Skin of body (tissue), 2 donors: ENCODE data around the gene SMOC2. TPM values are rescaled to one million over a fixed set of nuclear protein-coding genes. Genes with fewer than 3 reads are reported as not detected.
A peak's percentile ranks its signal among the peaks of the same experiment; 100 is the strongest.
"Not testable (repeated sequence)": the region's sequence is repeated elsewhere in the genome, so short reads cannot be mapped to it uniquely, and the experiment has no call there.

Experiments
- DNase-seq: peaks from one replicate; lab custom pipeline; 2025; lab: John Stamatoyannopoulos, UW
- total RNA-seq: library from RNA; depleted of rRNA; stranded (reverse); fragments of >200 nt; gene quantifications from one replicate; pipeline ENCODE4 v1.2.3, GENCODE V29; 2014

SMOC2 gene
- total RNA-seq, 1 donor from 2014 or later, result 29.6 TPM

DNA sequence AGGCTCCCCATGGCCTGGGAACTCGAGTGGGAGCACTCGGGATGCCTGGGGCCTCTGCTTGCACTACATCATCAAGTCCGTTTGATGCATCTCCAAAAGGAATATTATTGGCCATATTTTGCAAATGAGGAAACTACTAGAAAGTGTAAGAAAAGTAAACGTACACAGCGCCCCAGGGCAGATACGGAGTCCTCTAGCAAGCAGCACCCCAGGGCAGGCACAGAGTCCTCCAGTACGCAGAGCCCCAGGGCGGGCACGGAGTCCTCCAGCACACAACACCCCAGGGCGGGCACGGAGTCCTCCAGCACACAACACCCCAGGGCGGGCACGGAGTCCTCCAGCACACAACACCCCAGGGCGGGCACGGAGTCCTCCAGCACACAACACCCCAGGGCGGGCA, 264.3 kb downstream of the SMOC2 start:
- not testable (repeated sequence) for DNase-seq

DNA sequence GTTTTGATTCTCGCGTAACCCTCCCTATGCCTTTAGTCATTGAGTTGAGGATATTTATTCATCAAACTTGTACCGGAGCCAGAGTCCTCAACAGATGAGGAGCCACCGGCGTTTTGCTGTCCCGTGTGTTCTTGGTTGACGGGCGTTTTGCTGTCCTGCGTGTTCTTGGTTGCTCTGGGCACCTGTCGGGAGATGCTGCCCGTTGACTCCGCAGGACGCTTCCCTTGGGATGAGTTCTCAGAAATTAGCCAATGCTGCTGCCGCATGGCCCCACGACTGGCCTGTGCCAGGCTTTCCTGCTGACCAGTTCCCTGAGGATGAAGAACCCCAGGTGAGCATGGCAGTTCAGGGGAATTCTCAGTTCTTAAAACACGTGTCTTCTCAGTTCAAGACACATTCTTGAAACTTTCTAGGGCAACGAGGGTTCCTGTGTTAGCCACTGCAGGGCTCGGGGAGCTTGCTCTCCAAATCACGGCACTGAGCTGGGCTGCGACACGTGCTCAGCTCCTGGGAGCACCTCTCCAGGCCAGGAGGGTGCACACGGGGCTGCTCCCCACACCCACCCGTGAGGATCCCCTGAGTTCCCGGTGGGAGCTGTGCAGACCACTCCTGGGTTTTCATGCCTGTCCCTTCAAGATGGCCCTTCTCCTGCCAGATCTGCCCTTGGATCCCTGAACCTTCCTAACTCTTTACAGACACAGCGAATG, 265.6 kb downstream of the SMOC2 start:
- no peak for DNase-seq

DNA sequence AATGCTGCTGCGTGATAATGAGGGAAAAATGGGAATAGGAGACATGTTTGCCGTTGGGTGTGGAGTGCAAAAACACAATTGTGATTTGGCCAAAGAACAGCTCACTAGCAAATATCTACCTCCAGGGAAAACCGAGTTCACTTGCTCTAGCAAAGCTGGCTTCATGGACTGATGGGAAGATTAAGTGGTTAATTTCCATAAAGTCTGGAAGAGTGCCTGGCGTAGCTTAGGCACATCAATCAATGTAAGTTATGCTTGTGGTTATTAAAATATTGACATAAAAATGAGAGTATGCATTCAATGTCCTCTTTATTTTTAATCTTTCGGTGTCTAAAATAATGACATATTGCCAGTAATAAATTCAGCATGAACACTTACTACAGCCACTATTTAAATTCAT, 267.5 kb downstream of the SMOC2 start:
- DNase-seq, result peak; percentile 16

- DNase-seq, result no peak
These were observed 268.0 kb downstream of the SMOC2 start for GRCh38 chr6:168708984-168709383.

- no peak for DNase-seq
These were observed 268.4 kb downstream of the SMOC2 start for GRCh38 chr6:168709390-168709789.

- DNase-seq, result no peak
These were observed 269.0 kb downstream of the SMOC2 start for GRCh38 chr6:168709991-168710390.

DNA sequence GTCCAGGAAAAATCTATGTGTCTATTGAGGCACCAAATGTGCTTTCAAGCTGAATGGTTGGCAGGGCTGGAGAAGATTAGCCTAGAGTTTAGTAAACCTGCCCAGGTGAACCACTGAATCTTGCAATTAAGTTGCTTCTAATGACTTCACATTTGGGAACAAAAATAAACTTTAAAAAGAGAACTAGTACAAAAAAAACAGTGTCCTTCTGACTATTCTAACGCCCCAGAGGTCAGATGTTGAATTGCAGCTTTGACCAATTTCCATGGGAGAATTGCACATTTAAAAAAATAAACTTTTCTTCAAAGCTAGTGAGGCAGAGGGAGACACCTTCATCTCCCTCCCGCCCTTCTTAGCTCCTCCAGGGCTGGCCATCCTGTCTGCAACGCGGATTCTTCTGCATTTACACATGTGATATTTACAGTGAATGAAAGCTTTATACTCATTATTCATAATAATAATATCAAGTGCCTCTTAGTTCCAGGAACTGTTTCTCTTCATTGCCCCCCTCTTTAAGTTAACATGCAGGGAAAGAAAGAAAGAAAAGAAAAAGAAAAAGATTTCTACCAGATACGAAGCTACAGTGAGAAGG, 270.2 kb downstream of the SMOC2 start:
- no peak for DNase-seq

DNA sequence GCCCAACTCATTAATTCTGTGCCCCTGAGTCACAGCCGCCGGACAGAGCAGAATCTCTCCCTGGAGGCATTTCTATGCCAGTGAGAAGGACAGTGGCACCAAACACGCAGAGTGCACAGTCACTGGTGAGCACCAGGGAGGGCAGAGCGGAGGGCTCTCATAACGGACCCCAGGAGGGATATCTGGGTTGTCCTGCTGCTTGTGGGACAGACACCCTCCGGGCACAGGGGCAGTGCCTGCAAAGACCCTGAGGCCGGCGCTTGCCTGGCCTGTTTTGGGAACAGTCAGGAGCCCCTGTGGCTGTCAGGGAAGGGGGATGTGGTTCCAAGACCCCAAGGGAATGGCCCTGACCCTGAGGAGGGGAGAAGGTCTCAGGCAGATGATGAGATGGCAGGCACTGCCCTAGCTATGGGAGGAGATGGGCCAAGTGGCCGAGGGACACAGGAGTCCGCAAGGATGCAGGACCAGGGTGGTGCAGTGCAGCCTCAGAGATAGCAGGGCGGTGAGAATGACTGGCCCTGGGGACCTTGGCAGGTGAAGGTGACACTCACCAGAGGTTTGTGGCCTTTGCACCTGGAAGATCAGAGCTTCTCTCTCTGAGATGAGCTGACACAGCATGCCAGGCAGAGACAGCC, 270.8 kb downstream of the SMOC2 start:
- no peak for DNase-seq

GRCh38 chr6:168712993-168713392, 272.0 kb downstream of the SMOC2 start:
- no peak for DNase-seq

DNA sequence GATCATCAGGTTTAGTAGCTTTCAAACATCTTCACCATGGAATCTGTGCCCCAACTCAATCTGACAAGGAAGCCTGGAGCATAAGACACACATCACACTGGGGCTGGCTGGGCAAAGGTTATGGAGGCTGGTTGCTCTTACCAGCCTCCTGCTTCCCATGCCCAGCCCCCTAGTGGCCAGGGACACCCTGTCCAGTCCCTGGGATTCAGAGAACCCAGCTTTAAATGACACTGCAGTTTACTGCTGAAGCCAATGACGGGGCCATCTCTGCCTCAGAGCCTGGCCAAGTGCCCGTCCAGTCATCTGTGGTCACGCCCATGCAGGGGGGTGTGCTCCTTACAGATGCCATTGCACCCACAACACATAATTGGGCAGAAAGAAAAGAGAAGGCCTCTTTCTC, 272.9 kb downstream of the SMOC2 start:
- DNase-seq, result no peak

- DNase-seq, result no peak
These were observed 273.7 kb downstream of the SMOC2 start for GRCh38 chr6:168714547-168715260.

DNA sequence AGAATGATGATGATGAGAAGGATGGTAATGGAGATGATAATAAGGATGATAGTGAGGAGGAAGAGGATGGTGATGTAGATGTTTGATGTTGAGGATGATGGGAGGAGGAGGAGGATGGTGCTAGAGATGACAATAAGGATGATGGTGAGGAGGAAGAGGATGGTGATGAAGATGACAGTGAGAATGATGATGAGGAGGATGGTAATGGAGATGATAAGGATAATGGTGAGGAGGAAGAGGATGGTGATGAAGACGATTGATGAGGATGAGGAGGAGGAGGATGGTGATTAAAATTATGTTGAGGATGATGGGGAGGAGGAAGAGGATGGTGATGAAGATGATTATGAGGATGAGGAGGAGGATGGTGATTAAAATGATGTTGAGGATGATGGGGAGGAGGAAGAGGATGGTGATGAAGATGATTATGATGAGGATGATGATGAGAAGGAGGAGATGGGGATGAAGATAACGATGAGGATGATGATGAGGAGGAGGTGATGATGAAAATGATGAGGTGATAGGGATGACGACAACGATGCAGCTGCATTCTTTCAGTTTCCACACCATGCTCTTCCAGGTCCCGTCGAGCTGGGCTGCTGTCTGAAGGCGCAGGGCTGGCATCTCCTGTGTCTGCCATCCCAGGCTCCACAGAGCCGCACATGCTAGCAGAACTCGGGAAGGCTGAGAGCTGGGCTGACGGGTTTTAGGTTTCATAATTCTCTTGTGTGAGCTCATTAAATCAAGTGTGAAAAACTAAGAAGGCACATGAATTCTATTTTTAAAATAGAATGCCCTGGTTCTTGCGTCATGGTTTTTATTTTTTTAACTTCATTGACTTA, 274.9 kb downstream of the SMOC2 start:
- DNase-seq, result no peak

DNA sequence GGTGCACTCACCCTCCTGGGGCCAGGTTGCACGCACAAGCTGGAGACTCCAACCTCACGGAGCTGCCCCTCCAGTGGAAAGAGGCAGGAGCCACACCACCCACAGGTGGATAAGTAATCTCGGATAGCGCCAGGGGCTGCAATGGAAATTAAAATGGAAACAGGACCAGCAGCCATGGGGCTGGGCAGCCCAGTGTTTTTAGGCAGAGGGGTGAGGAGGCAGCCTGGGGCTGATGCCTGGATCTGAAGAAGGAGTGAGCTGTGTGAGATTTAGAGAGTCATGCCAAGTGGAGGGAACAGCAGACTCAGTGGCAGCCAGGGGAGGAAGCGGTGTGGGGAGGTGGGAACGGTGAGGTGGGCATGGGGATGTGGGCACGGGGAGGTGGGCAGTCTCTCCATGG, 275.6 kb downstream of the SMOC2 start:
- no peak for DNase-seq

- DNase-seq, result no peak
These were observed 276.5 kb downstream of the SMOC2 start for GRCh38 chr6:168717491-168717890.

Other genes starting within 250 kb of the SMOC2 start
- gene DACT2, start 121.4 kb upstream of the SMOC2 start, total RNA-seq, result 2.6 TPM